GM12864 (cell line): ENCODE measurements around the gene PRICKLE2.

Experiments used
- DNase-seq: peaks from one replicate; pipeline ENCODE4 v3.0.0-alpha.2; 2011; ENCODE audit warnings: low read depth
- H3K4me3 ChIP-seq: 2 replicates; pipeline ENCODE4 v1.5.1; 2011; ENCODE audit warnings: mild to moderate bottlenecking, low read depth, low read length, control low read depth
- CTCF ChIP-seq: IDR thresholded peaks from 2 replicates; pipeline ENCODE4 v1.5.1; 2011; ENCODE audit warnings: low read depth, mild to moderate bottlenecking, moderate library complexity, low read length, control low read depth, inconsistent platforms; ENCODE audit errors: missing control alignments

The PRICKLE2 gene

GRCh38 chr3:64072126-64072525 lies 153.1 kb downstream of the PRICKLE2 start:
- no peak overlapping the region for H3K4me3 ChIP-seq
- no peak for DNase-seq
- TF ChIP-seq CTCF: no peak

- no peak overlapping the region for H3K4me3 ChIP-seq
- no peak for DNase-seq
- TF ChIP-seq CTCF: no peak
Measured at GRCh38 chr3:64070704-64071103, 154.6 kb downstream of the PRICKLE2 start.

GRCh38 chr3:64067506-64068346 lies 157.5 kb downstream of the PRICKLE2 start:
- no peak for DNase-seq
- no peak overlapping the region for H3K4me3 ChIP-seq
- no peak for TF ChIP-seq CTCF

DNA sequence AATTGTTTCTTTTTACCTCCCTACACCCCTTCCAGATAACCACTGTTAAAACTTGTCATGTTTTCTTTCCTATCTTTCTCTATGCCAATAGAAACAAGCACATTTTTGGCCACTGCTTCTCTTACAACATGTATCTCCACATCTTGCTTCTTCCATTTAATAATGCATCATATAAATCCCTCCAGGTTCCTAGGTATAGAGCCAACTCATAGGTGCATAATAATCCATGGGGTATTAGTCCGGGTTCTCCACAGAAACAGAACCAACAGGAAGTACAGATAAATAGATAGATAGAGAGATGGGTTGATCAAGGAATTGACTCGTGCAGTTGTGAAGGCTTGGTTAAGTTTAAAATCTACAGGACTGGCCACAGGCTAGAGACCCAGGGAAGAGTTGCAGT lies 160.5 kb downstream of the PRICKLE2 start:
- no peak for TF ChIP-seq CTCF
- no peak for DNase-seq
- no peak overlapping the region for H3K4me3 ChIP-seq

GRCh38 chr3:64063983-64064438 lies 161.3 kb downstream of the PRICKLE2 start:
- H3K4me3 ChIP-seq: no peak overlapping the region
- TF ChIP-seq CTCF: no peak
- DNase-seq: no peak

DNA sequence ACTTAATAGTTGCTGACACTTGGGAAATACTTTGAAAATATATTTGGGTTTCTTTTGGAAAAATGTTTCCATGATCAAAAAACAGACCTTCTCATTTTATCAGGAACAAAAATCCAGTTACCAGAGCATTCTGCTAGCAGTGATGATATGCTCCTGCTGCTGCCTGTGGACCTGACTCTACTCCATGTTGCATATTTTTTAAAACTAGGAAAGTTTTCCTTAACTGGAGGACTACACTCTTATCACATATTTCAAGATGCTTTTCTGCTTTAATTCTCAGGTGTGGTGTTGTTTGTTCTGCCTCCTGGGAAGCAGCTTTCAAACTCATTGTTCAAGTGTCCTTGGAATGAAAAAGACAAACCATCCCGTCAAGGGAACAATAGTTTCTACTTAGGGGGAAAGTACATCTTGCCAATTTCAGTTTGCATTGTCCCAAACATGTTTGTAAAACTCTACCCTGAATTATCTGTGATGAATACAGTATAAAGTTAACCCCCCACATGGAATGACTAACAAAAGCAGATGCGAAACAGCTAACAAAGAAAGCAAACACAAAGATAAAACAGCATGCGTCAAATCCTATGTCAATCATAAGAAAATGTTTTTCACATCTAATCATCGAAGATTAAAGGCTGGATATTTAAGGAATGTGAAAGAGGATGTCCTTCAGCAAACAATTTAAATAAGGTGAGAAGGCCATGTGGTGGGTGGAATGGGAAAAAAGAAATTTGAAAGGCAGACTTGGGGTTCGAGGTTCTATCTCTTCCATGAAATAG lies 161.9 kb downstream of the PRICKLE2 start:
- H3K4me3 ChIP-seq: no peak overlapping the region
- DNase-seq: no peak
- TF ChIP-seq CTCF: no peak
